NCI-H82 treated with DMSO at 0.1 percent for 48 hours (cell line): ENCODE results near the gene PGGHG.
"Not testable (repeated sequence)": the region's sequence is repeated elsewhere in the genome, so short reads cannot be mapped to it uniquely, and the experiment has no call there.

Experiments used
- DNase-seq: peaks from one replicate; lab custom pipeline; 2025; ENCODE audit not compliant: unreplicated experiment; lab: John Stamatoyannopoulos, UW

PGGHG gene

GRCh38 chr11:297586-298405 is 8.9 kb downstream of the PGGHG start:
- no peak for DNase-seq

DNA sequence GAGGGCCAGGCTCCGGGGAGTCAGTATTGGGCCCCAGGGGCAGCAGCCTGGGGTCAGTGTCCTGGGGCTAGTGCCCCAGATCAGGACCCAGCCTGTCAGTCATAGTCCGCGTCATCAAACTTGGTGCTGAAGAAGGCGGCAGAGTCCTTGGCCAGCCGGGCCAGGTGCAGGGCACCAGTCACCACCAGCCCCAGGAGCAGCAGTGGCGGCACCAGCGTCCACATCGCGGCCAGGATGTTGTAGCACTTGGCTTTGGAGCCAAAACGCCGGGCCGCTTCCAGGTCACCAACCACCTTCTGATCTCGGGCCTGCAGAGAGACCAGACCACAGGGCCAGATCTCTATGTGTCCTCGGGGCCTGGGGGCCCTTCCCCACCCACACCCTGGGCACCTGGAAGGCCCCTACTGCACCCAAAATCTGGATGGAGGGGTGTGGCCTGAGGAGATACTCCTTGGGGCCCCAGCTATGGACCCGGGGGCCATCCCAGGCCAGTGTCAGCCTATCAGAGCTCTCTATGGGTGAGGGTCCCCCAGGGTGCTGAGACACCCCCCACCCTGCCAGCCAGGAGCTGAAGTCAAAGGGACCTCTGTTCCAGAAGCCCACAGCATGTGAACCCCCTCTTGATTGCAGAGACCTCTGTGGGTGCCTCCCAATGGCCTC is 9.6 kb downstream of the PGGHG start:
- DNase-seq = no peak

DNA sequence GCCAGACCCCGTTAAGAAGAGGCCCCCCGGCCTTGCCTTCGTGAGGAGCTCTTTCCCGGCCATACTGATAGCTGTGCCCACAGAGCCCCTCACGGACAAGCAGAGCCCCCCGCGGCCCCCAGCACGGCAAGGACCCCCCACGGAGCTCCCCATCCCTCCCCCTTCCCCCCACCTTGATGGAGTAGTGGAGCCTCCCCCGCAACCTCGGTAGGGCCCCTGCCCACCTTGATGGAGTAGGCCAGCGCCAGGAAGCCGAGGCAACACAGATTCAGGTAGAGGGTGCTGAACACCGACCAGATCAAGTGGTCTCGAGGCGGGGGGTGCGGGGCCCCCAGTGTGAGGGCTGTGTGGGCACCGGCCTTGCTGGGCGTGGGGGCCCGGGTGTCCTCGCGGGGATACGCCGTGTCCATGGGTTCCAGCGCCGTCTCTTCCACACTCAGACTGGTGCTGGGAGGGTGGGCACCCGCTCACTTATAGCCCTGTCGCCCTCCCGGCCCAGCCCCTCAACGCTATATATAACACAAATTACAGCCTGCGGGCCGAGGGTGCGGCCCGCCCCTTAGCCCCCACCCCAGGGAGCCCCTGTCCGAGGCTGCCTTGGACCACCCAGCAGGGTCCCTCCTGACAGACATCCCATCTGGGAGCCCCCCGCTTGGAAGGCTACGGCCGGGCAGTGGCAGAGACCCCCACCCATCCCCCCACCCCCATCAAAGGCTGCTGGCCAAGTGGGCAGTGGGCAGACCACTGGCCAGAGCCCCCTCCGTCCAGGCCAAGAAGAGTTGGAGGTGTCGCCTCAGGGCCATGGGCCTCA is 10.4 kb downstream of the PGGHG start, which contains the start of gene IFITM5:
TSS of gene IFITM5 (minus strand) at position 446 of the 811 bp plus-strand sequence. CDS start at position 410, 36 bp downstream.
- DNase-seq = no peak

GRCh38 chr11:299951-300735 is 11.2 kb downstream of the PGGHG start:
- DNase-seq = no peak

DNA sequence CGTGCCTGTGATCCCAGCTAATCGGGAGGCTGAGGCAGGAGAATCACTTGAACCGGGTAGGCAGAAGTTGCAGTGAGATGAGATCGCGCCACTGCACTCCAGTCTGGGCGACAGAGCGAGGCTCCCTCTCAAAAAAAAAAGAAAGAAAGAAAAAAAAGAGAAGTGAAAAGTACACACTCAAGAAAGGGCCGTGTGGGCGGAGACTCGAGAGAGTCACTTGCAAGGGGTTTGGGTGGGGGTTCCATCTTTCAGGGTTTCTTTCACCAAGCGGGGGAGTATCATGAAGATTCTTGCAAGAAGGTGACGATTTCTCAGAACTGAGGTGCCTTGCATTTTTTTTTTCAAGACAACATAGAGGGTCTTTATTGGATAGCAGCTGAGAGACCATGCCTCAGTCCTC is 14.4 kb downstream of the PGGHG start:
- no peak for DNase-seq

DNA sequence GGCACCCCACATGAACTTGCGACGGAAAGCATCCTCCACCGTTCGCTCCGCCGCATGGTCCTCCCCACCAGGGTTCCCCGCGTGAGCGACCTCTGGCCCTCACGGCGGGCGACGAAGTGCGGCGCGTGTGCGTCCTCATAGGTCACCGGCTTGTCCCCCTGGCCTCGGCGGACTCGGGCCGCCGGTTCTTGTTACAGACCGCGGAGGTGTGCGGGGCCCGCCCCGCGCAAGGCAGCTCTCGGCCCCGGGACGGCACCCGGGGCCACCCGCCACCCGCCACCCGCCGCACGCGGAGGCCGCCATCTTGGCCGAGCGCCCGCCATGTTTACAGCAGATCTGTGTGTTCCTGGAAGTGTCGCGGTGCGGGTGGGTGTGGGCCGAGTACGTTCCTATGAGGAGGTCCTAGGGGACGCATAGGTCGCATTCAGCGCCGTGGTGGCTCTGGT is 15.2 kb downstream of the PGGHG start:
- no peak for DNase-seq

DNA sequence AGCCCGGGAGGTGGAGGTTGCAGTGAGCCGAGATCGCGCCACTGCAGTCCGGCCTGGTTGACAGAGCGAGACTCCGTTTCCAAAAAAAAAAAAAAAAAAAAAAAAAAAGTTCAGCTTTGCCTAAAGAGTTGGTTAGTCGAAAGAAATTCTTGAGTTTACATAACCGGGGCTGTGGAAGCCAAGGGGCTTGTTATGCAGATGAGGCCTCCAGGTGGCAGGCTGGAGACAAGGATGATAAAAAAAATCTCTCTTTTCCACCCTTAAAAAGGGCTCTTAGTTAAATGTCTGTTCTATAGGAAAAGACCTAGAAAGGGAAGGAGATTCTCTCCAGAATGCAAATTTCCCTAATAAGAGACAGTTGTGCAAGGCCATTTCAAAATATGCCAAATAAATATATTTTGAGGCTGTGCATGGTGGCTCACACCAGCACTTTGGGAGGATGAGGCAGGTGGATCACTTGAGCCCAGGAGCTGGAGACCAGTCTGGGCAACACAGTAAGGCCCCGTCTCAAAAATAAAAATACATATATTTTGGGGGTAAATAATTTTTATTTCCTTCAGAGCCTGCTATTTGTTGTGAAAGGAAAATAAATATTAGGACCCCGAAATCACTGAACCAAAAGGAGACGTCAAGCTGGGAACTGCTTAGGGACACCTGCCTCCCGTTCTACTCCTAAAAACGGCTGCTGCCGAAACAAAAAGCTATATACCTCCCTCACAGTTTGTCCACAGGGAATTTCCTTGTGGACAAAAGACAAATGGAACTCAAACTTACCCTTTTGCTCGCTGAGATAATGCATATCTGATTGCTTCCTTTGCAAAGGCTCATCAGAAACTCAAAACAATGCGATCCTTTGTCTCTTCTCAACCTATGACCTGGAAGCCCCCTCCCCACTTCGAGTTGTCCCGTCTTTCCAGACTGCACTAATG is 16.3 kb downstream of the PGGHG start:
- no peak for DNase-seq

DNA sequence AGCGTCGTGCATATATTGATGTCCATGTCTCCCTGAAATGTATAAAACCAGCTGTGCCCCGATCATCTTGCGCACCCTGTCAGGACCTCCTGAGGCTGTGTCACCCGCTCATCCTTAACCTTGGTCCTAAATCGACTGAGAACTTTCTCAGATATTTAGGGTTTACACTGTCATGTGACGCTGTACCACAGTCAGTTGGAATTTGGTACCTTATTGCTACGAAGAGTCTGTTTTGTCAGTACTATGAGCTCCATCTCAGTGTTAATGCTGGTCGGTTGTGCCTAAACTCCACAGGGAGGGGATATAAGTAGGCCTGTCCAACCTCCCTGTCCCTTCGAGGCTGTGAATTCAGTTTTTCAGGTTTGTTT is 16.9 kb downstream of the PGGHG start:
- DNase-seq = no peak

- no peak for DNase-seq
These were observed 17.9 kb downstream of the PGGHG start for GRCh38 chr11:306645-307371.

DNA sequence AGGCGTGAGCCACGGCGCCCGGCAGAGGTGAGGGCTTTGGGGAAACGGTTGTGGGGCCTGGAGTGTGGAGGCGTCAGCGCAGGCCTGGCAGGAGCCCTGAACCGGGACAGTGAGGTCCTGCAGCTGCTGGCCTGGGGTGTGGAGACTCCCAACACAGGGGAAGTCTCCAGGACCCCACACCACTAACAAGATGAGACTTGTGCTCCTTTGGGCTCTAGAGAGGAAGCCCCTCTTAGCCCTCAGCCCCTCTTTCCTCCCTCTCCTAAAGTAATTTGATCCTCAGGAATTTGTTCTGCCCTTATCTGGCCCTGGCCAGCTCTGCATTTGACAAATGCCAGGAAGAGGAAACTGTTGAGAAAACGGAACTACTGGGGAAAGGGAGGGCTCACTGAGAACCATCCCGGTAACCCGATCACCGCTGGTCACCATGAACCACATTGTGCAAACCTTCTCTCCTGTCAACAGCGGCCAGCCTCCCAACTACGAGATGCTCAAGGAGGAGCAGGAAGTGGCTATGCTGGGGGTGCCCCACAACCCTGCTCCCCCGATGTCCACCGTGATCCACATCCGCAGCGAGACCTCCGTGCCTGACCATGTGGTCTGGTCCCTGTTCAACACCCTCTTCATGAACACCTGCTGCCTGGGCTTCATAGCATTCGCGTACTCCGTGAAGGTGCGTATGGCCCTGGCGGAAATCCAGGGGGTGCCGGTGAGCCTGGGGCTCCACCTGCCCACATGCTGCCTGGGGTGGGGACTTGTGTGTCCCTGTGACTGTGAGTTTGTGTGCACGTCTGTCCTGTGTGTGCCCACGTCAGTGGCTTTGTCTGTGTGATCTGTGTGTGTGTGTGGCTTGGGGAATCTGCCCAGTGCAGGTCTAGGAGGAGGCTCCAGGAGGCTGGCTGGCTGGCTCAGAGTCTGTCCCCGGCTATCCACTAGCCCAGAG is 19.1 kb downstream of the PGGHG start, which contains the start of gene IFITM2:
TSS of gene IFITM2 (plus strand) at position 51 of the 943 bp plus-strand sequence. CDS start at position 428, 377 bp downstream.
- DNase-seq = not testable (repeated sequence)

GRCh38 chr11:308740-309665 is 20.1 kb downstream of the PGGHG start:
- DNase-seq = not testable (repeated sequence)

GRCh38 chr11:309979-310572 is 21.1 kb downstream of the PGGHG start:
- DNase-seq = not testable (repeated sequence)

DNA sequence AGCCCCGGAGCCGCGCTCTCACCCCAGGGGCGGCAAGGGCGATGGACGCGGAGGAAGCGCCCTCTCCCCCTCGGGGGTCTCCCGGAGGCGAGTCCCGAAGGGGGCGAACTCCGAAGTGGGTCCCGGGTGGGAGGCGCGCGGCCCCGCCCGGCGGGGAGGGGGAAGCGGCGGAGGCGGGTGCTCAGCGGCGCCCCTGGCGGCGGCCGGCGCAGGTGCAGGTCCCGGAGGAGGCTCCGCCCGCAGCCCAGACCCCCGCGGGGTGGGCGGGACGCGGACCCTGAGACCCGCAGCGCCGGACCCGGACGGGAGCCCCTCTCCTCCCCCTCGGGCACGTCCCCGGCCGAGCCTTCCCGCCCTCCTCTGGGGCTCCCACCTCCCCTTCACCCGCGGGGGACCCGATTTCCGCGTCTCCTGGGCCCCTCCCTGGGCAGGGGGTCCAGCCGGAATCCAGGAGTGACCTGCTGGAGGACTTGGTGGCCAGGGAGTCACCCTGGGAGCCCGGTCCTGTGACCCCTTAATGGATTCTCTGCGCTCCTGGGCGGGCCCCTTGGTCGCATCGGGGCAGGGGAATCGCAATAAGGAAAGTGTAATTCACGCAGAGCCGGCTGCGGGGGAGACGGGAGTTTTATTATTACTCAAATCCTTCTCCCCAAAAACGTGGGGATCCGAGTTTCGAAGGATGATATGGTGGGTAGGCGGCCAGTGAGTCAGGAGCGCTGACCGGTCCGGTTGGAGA is 22.3 kb downstream of the PGGHG start:
- DNase-seq = not testable (repeated sequence)

GRCh38 chr11:312092-312816 is 23.3 kb downstream of the PGGHG start:
- no peak for DNase-seq

DNA sequence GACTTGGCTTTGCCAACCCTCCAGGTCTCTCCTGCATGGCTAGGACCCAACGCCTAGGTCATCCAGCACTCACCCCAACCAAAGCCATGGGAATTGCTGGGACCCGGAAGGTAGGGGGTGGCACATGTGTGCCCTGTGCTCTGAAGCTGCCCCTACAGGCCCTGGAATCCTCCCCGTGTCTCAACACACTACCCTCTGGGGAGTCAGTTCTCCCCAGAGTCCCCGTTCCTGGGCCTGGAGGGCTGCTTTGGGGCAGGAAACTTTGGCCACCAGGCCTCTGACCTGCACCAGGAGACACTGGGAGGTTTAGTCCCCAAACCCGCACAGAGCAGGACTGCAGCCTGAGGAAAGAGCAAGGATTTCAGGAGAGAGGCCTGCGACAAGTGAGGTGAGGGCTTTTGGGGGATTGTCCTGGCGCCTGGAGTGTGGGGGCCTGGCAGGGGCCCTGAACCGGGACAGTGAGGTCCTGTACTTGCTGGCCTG is 24.4 kb downstream of the PGGHG start:
- no peak for DNase-seq
